GM19193 (cell line): Measurements from ENCODE around the gene VPS16.
A peak's percentile ranks its signal among the peaks of the same experiment; 100 is the strongest.

ENCODE experiments used
- POLR2A ChIP-seq: IDR thresholded peaks from 4 replicates; pipeline ENCODE4 v1.6.1; 2011; ENCODE audit not compliant: insufficient read depth, insufficient read length; ENCODE audit errors: extremely low read depth

Gene VPS16

GRCh38 chr20:2840138-2840966 lies at the start of gene VPS16, which contains the start of gene PCED1A:
Gene VPS16, plus strand, starts transcription at chr20:2840745. Its CDS starts 30 bp downstream, at chr20:2840775.
Gene PCED1A, minus strand, starts transcription at chr20:2840655. Its CDS starts 743 bp downstream, at chr20:2839912.
- TF ChIP-seq POLR2A, result peak; percentile 71

- TF ChIP-seq POLR2A, result peak; percentile 2
Observed at GRCh38 chr20:2793471-2793870, 47.1 kb upstream of the VPS16 start.

- TF ChIP-seq POLR2A, result no peak
Observed at GRCh38 chr20:2794202-2794748, 46.3 kb upstream of the VPS16 start.

- TF ChIP-seq POLR2A, result no peak
Observed at GRCh38 chr20:2794866-2795447, 45.6 kb upstream of the VPS16 start.

GRCh38 chr20:2795451-2795850 lies 45.1 kb upstream of the VPS16 start:
- TF ChIP-seq POLR2A, result no peak

- no peak for TF ChIP-seq POLR2A
Observed at GRCh38 chr20:2796011-2796660, 44.4 kb upstream of the VPS16 start.

- no peak for TF ChIP-seq POLR2A
Observed at GRCh38 chr20:2797136-2797983, 43.2 kb upstream of the VPS16 start.

GRCh38 chr20:2798095-2798805 lies 42.3 kb upstream of the VPS16 start:
- TF ChIP-seq POLR2A, result no peak

GRCh38 chr20:2798814-2799213 lies 41.7 kb upstream of the VPS16 start:
- no peak for TF ChIP-seq POLR2A

GRCh38 chr20:2799271-2799670 lies 41.3 kb upstream of the VPS16 start:
- TF ChIP-seq POLR2A, result no peak

- TF ChIP-seq POLR2A, result no peak
Observed at GRCh38 chr20:2799688-2800520, 40.6 kb upstream of the VPS16 start.

GRCh38 chr20:2800521-2801285 lies 39.8 kb upstream of the VPS16 start, which contains the start of gene CPXM1:
Gene CPXM1, minus strand, starts transcription at chr20:2800627. Its CDS starts 55 bp downstream, at chr20:2800572.
- peak; percentile 70 for TF ChIP-seq POLR2A

- peak; percentile 5 for TF ChIP-seq POLR2A
Observed at GRCh38 chr20:2801286-2801728, 39.2 kb upstream of the VPS16 start.
